Prostate gland (tissue), 2 donors: ENCODE results near the gene TEN1. TPM values are rescaled to one million over a fixed set of nuclear protein-coding genes. Genes with fewer than 3 reads are reported as not detected.

Source experiments
- total RNA-seq, 2 donors: library from RNA; depleted of rRNA; stranded (reverse); fragments of >200 nt; gene quantifications; one replicate each; pipeline ENCODE4 v1.1.0, GENCODE V29; 2016

TEN1 gene
- total RNA-seq, 2 donors from 2014 or later, result 20.9 to 25.1 TPM

Other genes with a start within 250 kb of the TEN1 start
- 10 to 100 TPM; 28.1 to 28.5 TPM for gene GALK1, start 214.0 kb upstream of the TEN1 start, total RNA-seq
- 10 to 100 TPM; 68.9 to 72.5 TPM for gene UNK, start 194.4 kb upstream of the TEN1 start, total RNA-seq
- 10 to 100 TPM in 1 of 2 donors, 1 to 10 TPM in 1; 2.9 to 16.2 TPM for gene UNC13D, start 134.8 kb upstream of the TEN1 start, total RNA-seq
- 100 to 1,000 TPM in 1 of 2 donors, 10 to 100 TPM in 1; 88.9 to 125 TPM for gene WBP2, start 123.9 kb upstream of the TEN1 start, total RNA-seq
- gene TRIM47, start 100.7 kb upstream of the TEN1 start, total RNA-seq, result 10 to 100 TPM; 21.3 to 62.9 TPM
- 10 to 100 TPM; 27.5 to 28.1 TPM for gene TRIM65, start 82.3 kb upstream of the TEN1 start, total RNA-seq
- 10 to 100 TPM; 40.3 to 85.6 TPM for gene MRPL38, start 74.4 kb upstream of the TEN1 start, total RNA-seq
- 10 to 100 TPM; 18.9 to 31.3 TPM for gene FBF1, start 38.2 kb upstream of the TEN1 start, total RNA-seq
- gene ACOX1, start 74 bp upstream of the TEN1 start, total RNA-seq, result 10 to 100 TPM; 75.5 to 79.0 TPM
- gene CDK3, start 21.6 kb downstream of the TEN1 start, total RNA-seq, result 10 to 100 TPM; 16.9 to 17.2 TPM
- 10 to 100 TPM; 23.0 to 29.1 TPM for gene EVPL, start 48.1 kb downstream of the TEN1 start, total RNA-seq
- gene SRP68, start 93.3 kb downstream of the TEN1 start, total RNA-seq, result 10 to 100 TPM; 33.5 to 51.2 TPM
- under 1 TPM in 1 of 2 donors, not detected in 1; 0.80 TPM for gene GALR2, start 95.5 kb downstream of the TEN1 start, total RNA-seq
- gene ZACN, start 99.9 kb downstream of the TEN1 start, total RNA-seq, result not detected
- 100 to 1,000 TPM; 136 to 159 TPM for gene EXOC7, start 124.5 kb downstream of the TEN1 start, total RNA-seq
- gene FOXJ1, start 162.0 kb downstream of the TEN1 start, total RNA-seq, result 10 to 100 TPM in 1 of 2 donors, under 1 TPM in 1; 0.55 to 11.2 TPM